Right lung (tissue), 5 donors: ENCODE data around the gene BCR. TPM values are rescaled to one million over a fixed set of nuclear protein-coding genes. Genes with fewer than 3 reads are reported as not detected.

Source experiments
- DNase-seq, 2 donors: peaks; one replicate each; pipeline ENCODE4 v3.0.0-alpha.2; 2013
- polyA plus RNA-seq, 5 donors: library from polyadenylated mRNA; unstranded; fragments of 120-200 nt; gene quantifications; one replicate each; pipeline versions ENCODE4 v1.2.1 to v1.2.3, GENCODE V29; 2013; ENCODE audit warnings: inconsistent platforms in 1 of 5, low replicate concordance in 1 of 5; ENCODE audit not compliant: insufficient read length in 5 of 5, insufficient read depth in 1 of 5

The BCR gene
- polyA plus RNA-seq, 5 donors: 36.6 to 46.3 (median 42.2) TPM

- no peak for DNase-seq
Measured at GRCh38 chr22:23147617-23148387, 32.5 kb upstream of the BCR start.

- no peak for DNase-seq
Measured at GRCh38 chr22:23149743-23150238, 30.5 kb upstream of the BCR start.

- DNase-seq: no peak
Measured at GRCh38 chr22:23150762-23151161, 29.5 kb upstream of the BCR start.

GRCh38 chr22:23151827-23152226 is 28.5 kb upstream of the BCR start:
- DNase-seq: no peak

- no peak for DNase-seq
Measured at GRCh38 chr22:23152238-23153114, 27.8 kb upstream of the BCR start.

- DNase-seq: no peak
Measured at GRCh38 chr22:23153994-23154393, 26.3 kb upstream of the BCR start.

- no peak for DNase-seq
Measured at GRCh38 chr22:23154461-23154860, 25.8 kb upstream of the BCR start.

- DNase-seq: no peak
Measured at GRCh38 chr22:23155143-23155542, 25.2 kb upstream of the BCR start.

- no peak for DNase-seq
Measured at GRCh38 chr22:23155831-23156230, 24.5 kb upstream of the BCR start.

- no peak for DNase-seq
Measured at GRCh38 chr22:23156286-23156685, 24.0 kb upstream of the BCR start.

- no peak for DNase-seq
Measured at GRCh38 chr22:23157560-23158515, 22.5 kb upstream of the BCR start.

GRCh38 chr22:23158516-23159290 is 21.6 kb upstream of the BCR start:
- DNase-seq: no peak

- DNase-seq: no peak
Measured at GRCh38 chr22:23159291-23159630, 21.0 kb upstream of the BCR start.

- no peak for DNase-seq
Measured at GRCh38 chr22:23161029-23161428, 19.3 kb upstream of the BCR start.

GRCh38 chr22:23161574-23161973 is 18.7 kb upstream of the BCR start:
- no peak for DNase-seq

- no peak for DNase-seq
Measured at GRCh38 chr22:23163665-23164064, 16.6 kb upstream of the BCR start.

GRCh38 chr22:23164091-23164490 is 16.2 kb upstream of the BCR start:
- no peak for DNase-seq

- no peak for DNase-seq
Measured at GRCh38 chr22:23166042-23166831, 14.1 kb upstream of the BCR start.

GRCh38 chr22:23166841-23167616 is 13.3 kb upstream of the BCR start:
- no peak for DNase-seq
